Measurements from ENCODE around the gene BPIFB3. TPM values are rescaled to one million over a fixed set of nuclear protein-coding genes. Genes with fewer than 3 reads are reported as not detected.
"Not testable (repeated sequence)": the region's sequence is repeated elsewhere in the genome, so short reads cannot be mapped to it uniquely, and the experiment has no call there.

Gene BPIFB3
- total and polyA plus RNA-seq, 9 donors: 0.15 TPM; not detected in 8

- H3K9me3 ChIP-seq: peaks cover 0 to 6% of the 10 kb centered on the region in 2 donors
- H3K36me3 ChIP-seq: no peaks in the 10 kb centered on the region
- intact Hi-C loops (cut with DNase I): no loop called here
- H3K27ac ChIP-seq: no peak overlapping the region
- H3K27me3 ChIP-seq: no peaks in the 10 kb centered on the region
- H3K4me3 ChIP-seq: no peak overlapping the region
- no peak for TF ChIP-seq POLR2A (IDR thresholded peaks at IDR 0.05)
- DNase-seq: no peak
- 81 to 93% (median 82%) methylated on average over 3 of the region's 3 CpGs for WGBS, 3 donors
- no peaks in the 10 kb centered on the region for H3K4me1 ChIP-seq (ENCODE audit: insufficient read depth)
Measured at GRCh38 chr20:33042430-33042829, 11.3 kb upstream of the BPIFB3 start.

- Histone ChIP-seq H3K9me3 (peaks cover 0 to 6% of the 10 kb centered on the region in 2 donors), H3K27me3 (no peaks in the 10 kb centered on the region), H3K27ac (no peak overlapping the region), H3K4me3 (no peak overlapping the region), H3K36me3 (no peaks in the 10 kb centered on the region), H3K4me1 (ENCODE audit: insufficient read depth) (no peaks in the 10 kb centered on the region)
- intact Hi-C loops (cut with DNase I): no loop called here
- DNase-seq: no peak
- 42 to 48% (median 44%) methylated on average over 2 of the region's 2 CpGs for WGBS, 3 donors
- no peak for TF ChIP-seq EP300 (IDR thresholded peaks at IDR 0.05)
- TF ChIP-seq CTCF (IDR thresholded peaks at IDR 0.05): no peak
- TF ChIP-seq POLR2A (IDR thresholded peaks at IDR 0.05): no peak
Measured at GRCh38 chr20:33042983-33043730, 10.5 kb upstream of the BPIFB3 start.

GRCh38 chr20:33043731-33044181 is 9.9 kb upstream of the BPIFB3 start:
- intact Hi-C loops (cut with DNase I): no loop called here
- WGBS, 3 donors: 52 to 68% (median 56%) methylated on average over 1 of the region's 1 CpG
- DNase-seq: no peak

GRCh38 chr20:33045129-33045721 is 8.5 kb upstream of the BPIFB3 start:
- H3K27ac ChIP-seq; intact Hi-C loops (cut with DNase I); DNase-seq; H3K36me3 ChIP-seq; H3K4me1 ChIP-seq (ENCODE audit: insufficient read depth); H3K4me3 ChIP-seq; H3K27me3 ChIP-seq; H3K9me3 ChIP-seq: not testable (repeated sequence)
- 80 to 86% (median 80%) methylated on average over 15 of the region's 15 CpGs for WGBS, 3 donors

More at GRCh38 chr20:33043731-33044181, 9.9 kb upstream of the BPIFB3 start:
- TF ChIP-seq EP300 (IDR thresholded peaks at IDR 0.05): no peak
- no peak for TF ChIP-seq POLR2A (IDR thresholded peaks at IDR 0.05)
- TF ChIP-seq CTCF (IDR thresholded peaks at IDR 0.05): no peak
- peaks cover 0 to 6% of the 10 kb centered on the region in 2 donors for H3K9me3 ChIP-seq
- H3K4me3 ChIP-seq: no peak overlapping the region
- H3K4me1 ChIP-seq (ENCODE audit: insufficient read depth): no peaks in the 10 kb centered on the region
- no peak overlapping the region for H3K27ac ChIP-seq
- no peaks in the 10 kb centered on the region for H3K36me3 ChIP-seq
- no peaks in the 10 kb centered on the region for H3K27me3 ChIP-seq

GRCh38 chr20:33046412-33046811 is 7.3 kb upstream of the BPIFB3 start:
- no peak for DNase-seq
- Histone ChIP-seq H3K27me3 (no peaks in the 10 kb centered on the region), H3K27ac (no peak overlapping the region), H3K4me3 (no peak overlapping the region), H3K36me3 (no peaks in the 10 kb centered on the region), H3K4me1 (ENCODE audit: insufficient read depth) (no peaks in the 10 kb centered on the region), H3K9me3 (peaks cover 0 to 6% of the 10 kb centered on the region in 2 donors)
- intact Hi-C loops (cut with DNase I): no loop called here
- TF ChIP-seq EP300 (IDR thresholded peaks at IDR 0.05) (no peak), CTCF (IDR thresholded peaks at IDR 0.05) (no peak), POLR2A (IDR thresholded peaks at IDR 0.05) (no peak)
- 72 to 77% (median 75%) methylated on average over 3 of the region's 3 CpGs for WGBS, 3 donors
